OCI-LY3 (cell line): ENCODE measurements around the gene TRMU.

Source experiments
- EZH2phosphoT487 ChIP-seq: fragments of 200-600 bp; shearing (Covaris generic); IDR thresholded peaks from 2 replicates; pipeline ENCODE4 v1.6.1; 2018; ENCODE audit warnings: antibody characterized with exemption, mixed run types, low read depth
- TF ChIP-seq, protein P1 (sequence below): fragments of 200-600, 300-600 bp; sonication (generic); IDR thresholded peaks from 2 replicates; pipeline ENCODE4 v1.5.1; 2014; ENCODE audit warnings: antibody characterized with exemption, low read length, low read depth

DNA sequence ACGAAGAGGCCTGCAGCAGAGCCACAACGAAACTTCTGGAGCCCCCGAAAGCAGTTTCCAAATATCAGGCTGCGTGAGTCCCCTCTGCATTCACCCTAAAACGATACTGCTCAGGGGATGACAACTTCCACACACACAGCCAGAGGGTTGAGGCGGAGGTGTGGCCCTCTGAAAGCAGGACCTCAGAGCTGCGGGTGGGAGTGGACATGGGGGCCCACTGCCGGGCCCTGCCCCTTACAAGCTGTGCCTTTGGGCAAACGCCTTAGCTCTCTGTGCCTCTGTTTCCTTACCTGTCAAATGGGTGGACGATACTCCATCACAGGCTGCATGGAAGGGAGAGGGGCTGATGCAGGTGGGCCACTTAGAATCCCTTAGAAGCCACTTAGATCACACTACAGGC, 53.1 kb downstream of the TRMU start:
- TF ChIP-seq, protein P1, sequence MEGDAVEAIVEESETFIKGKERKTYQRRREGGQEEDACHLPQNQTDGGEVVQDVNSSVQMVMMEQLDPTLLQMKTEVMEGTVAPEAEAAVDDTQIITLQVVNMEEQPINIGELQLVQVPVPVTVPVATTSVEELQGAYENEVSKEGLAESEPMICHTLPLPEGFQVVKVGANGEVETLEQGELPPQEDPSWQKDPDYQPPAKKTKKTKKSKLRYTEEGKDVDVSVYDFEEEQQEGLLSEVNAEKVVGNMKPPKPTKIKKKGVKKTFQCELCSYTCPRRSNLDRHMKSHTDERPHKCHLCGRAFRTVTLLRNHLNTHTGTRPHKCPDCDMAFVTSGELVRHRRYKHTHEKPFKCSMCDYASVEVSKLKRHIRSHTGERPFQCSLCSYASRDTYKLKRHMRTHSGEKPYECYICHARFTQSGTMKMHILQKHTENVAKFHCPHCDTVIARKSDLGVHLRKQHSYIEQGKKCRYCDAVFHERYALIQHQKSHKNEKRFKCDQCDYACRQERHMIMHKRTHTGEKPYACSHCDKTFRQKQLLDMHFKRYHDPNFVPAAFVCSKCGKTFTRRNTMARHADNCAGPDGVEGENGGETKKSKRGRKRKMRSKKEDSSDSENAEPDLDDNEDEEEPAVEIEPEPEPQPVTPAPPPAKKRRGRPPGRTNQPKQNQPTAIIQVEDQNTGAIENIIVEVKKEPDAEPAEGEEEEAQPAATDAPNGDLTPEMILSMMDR: no peak
- TF ChIP-seq EZH2phosphoT487: no peak
